Activated B cell treated with CpG ODN at 0.5 μM for 24 hours (primary cell): ENCODE data around the gene SNX10. TPM values are rescaled to one million over a fixed set of nuclear protein-coding genes. Genes with fewer than 3 reads are reported as not detected.
A peak's percentile ranks its signal among the peaks of the same experiment; 100 is the strongest.

Experiments used
- ATAC-seq: fragments of 200-7000 bp; cut with Tn5 transposase; one replicate; pipeline ENCODE4 v1.10.0; 2021; ENCODE audit warnings: low read depth, mild to moderate bottlenecking, moderate library complexity
- CTCF ChIA-PET: fragments of 350-600 bp; sonication (Branson Sonifier 250); formaldehyde crosslinking; loops from one replicate; lab custom pipeline; 2021; ENCODE audit warnings: antibody characterized with exemption; lab: Charles Lee
- POLR2A ChIA-PET: fragments of 350-600 bp; sonication (Branson Sonifier 250); formaldehyde crosslinking; loops from one replicate; lab custom pipeline; 2021; ENCODE audit warnings: antibody characterized with exemption; lab: Charles Lee
- DNase-seq: peaks from one replicate; pipeline ENCODE4 v3.0.0; 2022
- H3K27ac Mint-ChIP-seq: one replicate; pipeline ENCODE4 v1.8.0; 2020; ENCODE audit warnings: mixed read lengths
- H3K27me3 Mint-ChIP-seq: one replicate; pipeline ENCODE4 v1.8.0; 2021; ENCODE audit warnings: mixed read lengths
- H3K36me3 Mint-ChIP-seq: one replicate; pipeline ENCODE4 v1.8.0; 2021; ENCODE audit warnings: low read depth, mixed read lengths
- H3K4me1 Mint-ChIP-seq: one replicate; pipeline ENCODE4 v1.8.0; 2021; ENCODE audit warnings: mixed read lengths
- H3K4me3 Mint-ChIP-seq: one replicate; pipeline ENCODE4 v1.8.0; 2020; ENCODE audit warnings: mild to moderate bottlenecking, mixed read lengths
- H3K9me3 Mint-ChIP-seq: one replicate; pipeline ENCODE4 v1.8.0; 2020; ENCODE audit warnings: mixed read lengths
- CTCF ChIP-seq: fragments of 200-600 bp; IDR thresholded peaks from one replicate; pipeline ENCODE4 v1.8.0; 2022; ENCODE audit warnings: antibody characterized with exemption, mild to moderate bottlenecking
- intact Hi-C: fragments of 100-400 bp; cut with micrococcal nuclease; formaldehyde crosslinking; loops from one replicate; pipeline ENCODE4 v1.15.1; 2024
- total RNA-seq: library from RNA; stranded (reverse); gene quantifications from 2 replicates; pipeline ENCODE4 v1.2.3, GENCODE V29; 2022

Gene SNX10
- total RNA-seq, 1 donor from 2014 or later, result 32.3 TPM

DNA sequence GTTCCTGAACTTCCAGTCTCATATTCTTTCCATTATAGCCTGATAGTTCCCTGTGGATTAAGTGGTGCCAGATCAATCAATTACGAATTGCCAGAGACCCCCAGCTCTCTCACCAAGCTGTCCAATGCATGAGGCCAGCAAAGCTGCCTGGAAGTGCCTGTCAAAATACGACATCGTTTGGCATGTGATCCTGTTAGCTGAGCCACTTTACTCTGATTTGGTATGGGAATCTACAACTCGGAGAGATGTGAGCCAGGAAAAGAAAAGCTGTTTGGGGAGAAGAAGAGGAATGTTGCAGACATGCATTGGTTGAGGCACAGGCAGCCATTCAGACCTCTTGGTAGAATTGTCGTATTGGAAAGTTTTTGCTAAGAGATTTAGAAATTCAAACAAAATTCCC lies 3.9 kb downstream of the SNX10 start:
- Mint-ChIP-seq H3K27ac (peak overlapping the region; percentile 95), H3K27me3 (no peaks in the 10 kb centered on the region), H3K36me3 (peaks cover 38% of the 10 kb centered on the region), H3K9me3 (no peaks in the 10 kb centered on the region), H3K4me3 (peak overlapping the region; percentile 92), H3K4me1 (peaks cover 65% of the 10 kb centered on the region)
- ATAC-seq (no peak), DNase-seq (no peak)
- TF ChIP-seq CTCF, result no peak
- intact Hi-C loops, result no loop called here
- ChIA-PET CTCF (interaction anchor here (1.7 to 2.4 kb wide), 3 partner anchors 68 to 74 kb away, joined by 3 to 8 read pairs (median 7); no protein-coding TSS in a partner anchor), POLR2A (interaction anchor here (0.6 to 10.3 kb wide), 5 partner anchors 9 to 114 kb away, joined by 3 to 91 read pairs (median 13); partner anchors contain the start of genes CBX3 and HNRNPA2B1)

GRCh38 chr7:26298472-26299058 lies 6.9 kb downstream of the SNX10 start:
- ATAC-seq (no peak), DNase-seq (no peak)
- CTCF ChIA-PET, result no interaction called here
- POLR2A ChIA-PET, result interaction anchor here (0.9 kb wide), 1 partner anchor 9 kb away, joined by 3 read pairs; no protein-coding TSS in a partner anchor
- peak overlapping the region; percentile 21 for H3K27ac Mint-ChIP-seq
- intact Hi-C loops, result no loop called here
- peaks cover 59% of the 10 kb centered on the region for H3K36me3 Mint-ChIP-seq
- no peaks in the 10 kb centered on the region for H3K27me3 Mint-ChIP-seq
- no peaks in the 10 kb centered on the region for H3K9me3 Mint-ChIP-seq
- peaks cover 62% of the 10 kb centered on the region for H3K4me1 Mint-ChIP-seq
- no peak for TF ChIP-seq CTCF
- H3K4me3 Mint-ChIP-seq, result no peak overlapping the region

GRCh38 chr7:26305090-26305868 lies 13.6 kb downstream of the SNX10 start:
- H3K27me3 Mint-ChIP-seq, result no peaks in the 10 kb centered on the region
- DNase-seq (no peak), ATAC-seq (peak; percentile 52)
- intact Hi-C loops, result loop anchor here (1.0 kb wide), 2 partner anchors 9 to 11 kb away; no protein-coding TSS in a partner anchor
- no peaks in the 10 kb centered on the region for H3K9me3 Mint-ChIP-seq
- peak overlapping the region; percentile 55 for H3K4me3 Mint-ChIP-seq
- no peak for TF ChIP-seq CTCF
- peaks cover 68% of the 10 kb centered on the region for H3K36me3 Mint-ChIP-seq
- peak overlapping the region; percentile 91 for H3K27ac Mint-ChIP-seq
- ChIA-PET POLR2A (interaction anchor here (0.6 to 4.0 kb wide), 6 partner anchors 10 to 105 kb away, joined by 3 to 26 read pairs (median 4); partner anchors contain the start of genes CBX3 and HNRNPA2B1), CTCF (interaction anchor here (1.0 to 1.5 kb wide), 4 partner anchors 11 to 60 kb away, joined by 3 to 6 read pairs (median 3); no protein-coding TSS in a partner anchor)
- H3K4me1 Mint-ChIP-seq, result peaks cover 70% of the 10 kb centered on the region

GRCh38 chr7:26305869-26306665 lies 14.4 kb downstream of the SNX10 start:
- H3K4me1 Mint-ChIP-seq, result peaks cover 68% of the 10 kb centered on the region
- H3K27ac Mint-ChIP-seq, result peak overlapping the region; percentile 56
- intact Hi-C loops, result loop anchor here (1.0 kb wide), 2 partner anchors 8 to 12 kb away; no protein-coding TSS in a partner anchor

More at GRCh38 chr7:26305869-26306665, 14.4 kb downstream of the SNX10 start:
- Mint-ChIP-seq H3K9me3 (no peaks in the 10 kb centered on the region), H3K4me3 (no peak overlapping the region), H3K36me3 (peaks cover 68% of the 10 kb centered on the region), H3K27me3 (no peaks in the 10 kb centered on the region)
- POLR2A ChIA-PET, result interaction anchor here (1.0 to 4.0 kb wide), 4 partner anchors 11 to 106 kb away, joined by 3 to 26 read pairs (median 4); partner anchors contain the start of genes CBX3 and HNRNPA2B1
- TF ChIP-seq CTCF, result no peak
- CTCF ChIA-PET, result interaction anchor here (1.0 to 1.5 kb wide), 3 partner anchors 12 to 59 kb away, joined by 3 to 6 read pairs (median 3); no protein-coding TSS in a partner anchor
- DNase-seq, result no peak
- ATAC-seq, result no peak
